PC-9 (cell line): ENCODE results near the gene ETV6. TPM values are rescaled to one million over a fixed set of nuclear protein-coding genes. Genes with fewer than 3 reads are reported as not detected.

Source experiments
- BruUV-seq: library from RNA; stranded (reverse); fragments of 400-500 nt; replicated peaks from 2 replicates; lab custom pipeline; 2021; lab: Mats Ljungman, UMichigan
- CTCF ChIA-PET: fragments of 300-600 bp; sonication (Branson Sonifier 250); formaldehyde crosslinking; loops from one replicate; lab custom pipeline; 2022; ENCODE audit warnings: antibody characterized with exemption; lab: Charles Lee
- POLR2A ChIA-PET: fragments of 300-600 bp; sonication (Branson Sonifier 250); formaldehyde crosslinking; loops from one replicate; lab custom pipeline; 2022; ENCODE audit warnings: antibody characterized with exemption; ENCODE audit not compliant: unreplicated experiment; lab: Charles Lee
- DNase-seq, 2 experiments: peaks; one replicate each; pipeline versions ENCODE4 v3.0.0 to v3.0.0-alpha.2; 2015 to 2022; ENCODE audit warnings: mixed read lengths in 1 of 2
- H2AFZ ChIP-seq: fragments of 200-600 bp; sonication (generic); 2 replicates; pipeline ENCODE4 v1.8.1; 2017; ENCODE audit warnings: antibody characterized with exemption
- H3F3A ChIP-seq: fragments of 200-600 bp; sonication (generic); 2 replicates; pipeline ENCODE4 v1.8.1; 2017; ENCODE audit warnings: antibody characterized with exemption, mild to moderate bottlenecking, low read depth; ENCODE audit not compliant: insufficient read depth
- H3K27ac ChIP-seq: fragments of 200-600 bp; sonication (generic); 2 replicates; pipeline ENCODE4 v1.6.1; 2016; ENCODE audit warnings: mixed run types
- H3K27me3 ChIP-seq: fragments of 200-600 bp; sonication (generic); 2 replicates; pipeline ENCODE4 v1.6.1; 2016; ENCODE audit warnings: low read depth, mixed run types; ENCODE audit not compliant: insufficient read depth
- H3K36me3 ChIP-seq: fragments of 200-600 bp; sonication (generic); 2 replicates; pipeline ENCODE4 v1.6.1; 2016; ENCODE audit warnings: low read depth, mixed run types
- H3K4me1 ChIP-seq: fragments of 200-600 bp; sonication (generic); replicated peaks from 2 replicates; pipeline ENCODE4 v1.6.1; 2016; ENCODE audit warnings: mixed run types; ENCODE audit not compliant: insufficient read depth
- H3K4me2 ChIP-seq: fragments of 200-600 bp; sonication (generic); 2 replicates; pipeline ENCODE4 v1.6.1; 2017; ENCODE audit warnings: mixed run types
- H3K4me3 ChIP-seq: fragments of 200-600 bp; sonication (generic); 2 replicates; pipeline ENCODE4 v1.6.1; 2016; ENCODE audit warnings: mixed run types
- H3K79me2 ChIP-seq: fragments of 200-600 bp; sonication (generic); 2 replicates; pipeline ENCODE4 v1.6.1; 2017; ENCODE audit warnings: low read depth, mixed run types
- H3K9me2 ChIP-seq: fragments of 200-600 bp; sonication (generic); 2 replicates; pipeline ENCODE4 v1.8.1; 2017; ENCODE audit warnings: mild to moderate bottlenecking; ENCODE audit not compliant: insufficient read depth
- H3K9me3 ChIP-seq: fragments of 200-600 bp; sonication (generic); 2 replicates; pipeline ENCODE4 v1.8.1; 2016; ENCODE audit warnings: low read depth; ENCODE audit not compliant: insufficient read depth
- H4K20me1 ChIP-seq: fragments of 200-600 bp; sonication (generic); 2 replicates; pipeline ENCODE4 v1.8.1; 2017; ENCODE audit not compliant: insufficient read depth
- CTCF ChIP-seq: fragments of 200-600 bp; sonication (generic); conservative IDR thresholded peaks from 2 replicates; pipeline ENCODE4 v1.6.1; 2017; ENCODE audit warnings: mixed run types, antibody characterized with exemption, mild to moderate bottlenecking, moderate library complexity
- EZH2 ChIP-seq: fragments of 200-600 bp; sonication (generic); IDR thresholded peaks from 2 replicates; pipeline ENCODE4 v1.8.0; 2017; ENCODE audit warnings: antibody characterized with exemption, low read depth
- intact Hi-C: fragments of 100-400 bp; cut with micrococcal nuclease; formaldehyde crosslinking; loops from one replicate; pipeline ENCODE4 v1.10.0; 2022; ENCODE audit not compliant: unreplicated experiment
- total RNA-seq: library from RNA; stranded (reverse); gene quantifications from 2 replicates; pipeline ENCODE4 v1.2.3, GENCODE V29; 2021

ETV6 gene
- total RNA-seq, 1 experiment from 2014 or later = 62.8 TPM

DNA sequence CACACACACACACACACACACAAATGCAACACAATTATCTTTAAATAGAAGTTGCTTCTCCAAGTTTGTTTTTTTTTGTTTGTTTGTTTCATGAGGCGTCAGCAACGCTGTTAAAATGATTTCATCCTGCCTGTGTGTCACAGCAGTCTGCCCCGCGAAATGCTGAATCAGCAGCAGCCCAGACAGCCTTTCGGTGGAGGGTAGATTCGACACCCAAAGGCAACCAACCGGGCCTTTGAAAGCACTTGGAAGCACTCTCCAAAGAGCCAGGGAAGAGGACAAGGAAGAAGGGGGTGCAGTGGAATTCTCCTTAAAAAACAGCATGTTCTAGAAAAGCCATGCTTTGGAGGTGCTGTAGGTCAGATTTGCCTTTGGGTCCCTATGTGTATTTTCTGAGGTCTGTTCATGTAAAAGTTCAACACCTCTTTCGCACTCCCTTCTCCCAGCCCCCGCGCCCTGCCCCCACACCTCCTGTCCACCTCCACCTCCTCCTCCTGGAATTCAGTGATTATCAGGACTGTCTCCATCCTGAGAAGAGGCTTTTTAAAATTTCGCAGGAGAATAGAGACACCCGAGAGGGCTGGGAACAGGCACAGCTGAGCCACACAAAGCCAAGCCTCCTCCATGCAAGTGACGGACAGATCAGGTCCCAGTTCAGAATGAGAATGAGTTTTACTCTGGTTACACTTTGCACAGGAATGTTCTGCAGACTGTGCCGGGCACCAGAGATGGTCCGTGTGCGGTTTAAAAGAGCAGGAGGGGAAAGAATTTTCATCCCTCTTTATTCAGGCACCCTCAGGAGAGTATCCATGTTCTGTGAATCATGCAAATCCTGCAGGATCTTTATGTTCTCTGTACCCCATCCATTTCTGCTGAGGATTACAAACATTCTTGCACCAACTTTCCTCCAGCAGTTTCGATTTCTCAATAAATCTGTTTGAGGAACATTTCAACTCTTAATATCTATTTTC is 177.9 kb downstream of the ETV6 start:
- TF ChIP-seq CTCF (no peak), EZH2 (no peak)
- Histone ChIP-seq H3K9me2 (no peaks in the 10 kb centered on the region), H4K20me1 (no peaks in the 10 kb centered on the region), H3K79me2 (no peaks in the 10 kb centered on the region), H3K4me2 (no peak overlapping the region), H3K27me3 (no peaks in the 10 kb centered on the region), H3K4me3 (no peak overlapping the region), H2AFZ (no peak overlapping the region), H3K36me3 (peaks cover 8% of the 10 kb centered on the region; the same call in 1 of the 2 replicates), H3F3A (0 out of 2 replicates have a peak, but pooled peaks cover 4% of the 10 kb centered on the region), H3K4me1 (no peaks in the 10 kb centered on the region), H3K9me3 (no peaks in the 10 kb centered on the region), H3K27ac (no peak overlapping the region)
- BruUV-seq = no TSS peak
- intact Hi-C loops = no loop called here
- no peak for DNase-seq
- ChIA-PET POLR2A (no interaction called here), CTCF (no interaction called here)

DNA sequence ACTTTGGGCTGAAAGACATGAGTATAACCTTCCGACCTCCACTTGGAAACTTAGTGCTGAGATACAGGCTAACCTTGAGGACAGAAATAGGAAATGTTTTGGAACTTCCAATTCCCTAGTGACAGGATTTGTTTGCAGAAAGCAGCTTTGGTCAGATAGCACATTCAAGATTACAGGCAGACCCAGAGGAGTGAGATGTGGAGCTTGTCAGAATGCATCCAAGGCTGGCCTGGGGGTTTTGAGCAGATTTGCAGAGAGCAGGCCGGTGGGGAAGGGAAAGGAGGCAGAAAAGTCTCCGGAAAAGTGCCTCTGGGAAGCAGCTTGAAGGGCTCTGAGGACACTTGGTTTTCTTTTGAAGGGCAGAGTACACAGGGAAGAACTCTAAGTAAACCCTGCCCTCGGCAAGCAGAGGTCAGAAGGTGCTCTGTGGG is 180.3 kb downstream of the ETV6 start:
- ChIA-PET POLR2A (interaction anchor here (0.6 kb wide), 2 partner anchors 16 to 141 kb away, joined by 3 to 6 read pairs; no protein-coding TSS in a partner anchor), CTCF (no interaction called here)
- no peaks in the 10 kb centered on the region for H3K79me2 ChIP-seq
- no peak for DNase-seq
- no peak overlapping the region for H3K4me3 ChIP-seq
- H4K20me1 ChIP-seq = no peaks in the 10 kb centered on the region
- no peaks in the 10 kb centered on the region for H3K27me3 ChIP-seq
- H3K9me2 ChIP-seq = no peaks in the 10 kb centered on the region
- no peaks in the 10 kb centered on the region for H3K9me3 ChIP-seq
- no peak overlapping the region for H3K4me2 ChIP-seq
- peaks cover 20% of the 10 kb centered on the region for H3K4me1 ChIP-seq
- H3K36me3 ChIP-seq = peaks cover 8% of the 10 kb centered on the region; the same call in 1 of the 2 replicates
- intact Hi-C loops = no loop called here
- no peak for TF ChIP-seq CTCF
- no peak for TF ChIP-seq EZH2
- no peak overlapping the region for H2AFZ ChIP-seq
- peaks cover 21% of the 10 kb centered on the region for H3F3A ChIP-seq
- no TSS peak for BruUV-seq
- H3K27ac ChIP-seq = no peak overlapping the region

- no peaks in the 10 kb centered on the region for H3K9me3 ChIP-seq
- no peaks in the 10 kb centered on the region for H3K9me2 ChIP-seq
- H3K4me2 ChIP-seq = no peak overlapping the region
- TF ChIP-seq EZH2 (no peak), CTCF (no peak)
- intact Hi-C loops = no loop called here
- peaks cover 25% of the 10 kb centered on the region for H3K4me1 ChIP-seq
- no peak for DNase-seq
- POLR2A ChIA-PET = interaction anchor here (0.6 kb wide), 2 partner anchors 16 to 141 kb away, joined by 3 to 6 read pairs; no protein-coding TSS in a partner anchor
- CTCF ChIA-PET = no interaction called here
- H3F3A ChIP-seq = peaks cover 19% of the 10 kb centered on the region
- H3K36me3 ChIP-seq = peaks cover 8% of the 10 kb centered on the region; the same call in 1 of the 2 replicates
- H2AFZ ChIP-seq = no peak overlapping the region
- no peak overlapping the region for H3K27ac ChIP-seq
- peaks cover 3% of the 10 kb centered on the region; the same call in 1 of the 2 replicates for H3K79me2 ChIP-seq
- H3K4me3 ChIP-seq = no peak overlapping the region
- H4K20me1 ChIP-seq = no peaks in the 10 kb centered on the region
- H3K27me3 ChIP-seq = no peaks in the 10 kb centered on the region
- no TSS peak for BruUV-seq
These were observed 180.9 kb downstream of the ETV6 start for GRCh38 chr12:11830307-11830801.
